ENCODE measurements around the gene ZNF394.
"Not testable (repeated sequence)": the region's sequence is repeated elsewhere in the genome, so short reads cannot be mapped to it uniquely, and the experiment has no call there.

Gene ZNF394

DNA sequence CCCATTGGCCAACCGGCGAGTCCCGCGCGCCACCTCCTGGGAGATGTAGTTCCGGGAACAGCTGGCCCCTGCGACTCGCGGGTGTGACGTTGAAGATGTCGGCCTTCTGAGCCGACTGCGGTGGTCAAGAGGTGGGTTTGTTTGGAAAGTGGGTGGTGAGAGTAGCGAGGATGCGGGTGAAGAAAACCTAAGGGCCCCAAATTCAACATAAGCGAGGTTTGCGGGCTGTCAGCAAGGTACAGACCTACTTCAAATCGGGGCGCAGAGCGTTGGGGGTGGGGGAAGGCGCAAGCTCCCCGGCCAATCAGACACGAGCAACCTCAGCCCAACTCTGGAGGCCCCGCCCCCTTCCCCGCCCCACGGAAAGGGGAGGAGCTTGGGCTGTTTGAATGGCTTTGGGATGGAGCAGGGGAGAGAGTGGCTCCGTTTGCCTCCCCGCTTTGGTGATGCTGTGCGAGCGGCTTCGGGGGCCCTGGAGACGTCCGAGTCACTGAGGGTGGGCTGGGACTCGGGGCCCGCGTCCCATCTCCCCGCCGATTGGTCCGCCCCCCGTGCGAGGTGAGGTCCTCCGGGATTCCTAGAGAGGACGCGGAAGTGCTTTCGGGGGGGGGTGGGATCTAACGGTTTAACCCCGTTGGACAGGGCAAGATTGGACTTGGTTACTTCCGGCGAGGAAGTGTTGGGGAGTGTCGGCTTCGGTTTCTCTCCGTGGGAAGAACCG is 4.7 kb upstream of the ZNF394 start, which contains the start of gene ZKSCAN5:
ZKSCAN5 (plus strand) TSS at position 60 of the 721 bp plus-strand sequence. CDS start 1,383 bp downstream, outside the sequence.
- Mint-ChIP-seq H3K4me3 (peak within 1 kb of the TSS; percentile 96), H3K27me3 (ENCODE audit: low read depth) (no peaks in the 10 kb centered on the region), H3K36me3 (ENCODE audit: low read depth) (peaks cover 22% of the 10 kb centered on the region), H3K27ac (peak within 1 kb of the TSS; percentile 96), H3K9me3 (peaks cover 3% of the 10 kb centered on the region), H3K4me1 (ENCODE audit: low read depth) (peaks cover 20% of the 10 kb centered on the region)

GRCh38 chr7:99504281-99504602 is 4.2 kb upstream of the ZNF394 start:
- H3K4me3 Mint-ChIP-seq = peak overlapping the region; percentile 96
- no peaks in the 10 kb centered on the region for H3K27me3 Mint-ChIP-seq (ENCODE audit: low read depth)
- peaks cover 26% of the 10 kb centered on the region for H3K36me3 Mint-ChIP-seq (ENCODE audit: low read depth)

GRCh38 chr7:99501236-99501635 is 1.2 kb upstream of the ZNF394 start:
- Mint-ChIP-seq H3K9me3 (peaks cover 10% of the 10 kb centered on the region), H3K4me3 (peak overlapping the region; percentile 96), H3K4me1 (ENCODE audit: low read depth) (peaks cover 23% of the 10 kb centered on the region), H3K36me3 (ENCODE audit: low read depth) (peaks cover 35% of the 10 kb centered on the region), H3K27ac (peak overlapping the region; percentile 68)
- not testable (repeated sequence) for H3K27me3 Mint-ChIP-seq (ENCODE audit: low read depth)

More at GRCh38 chr7:99504281-99504602, 4.2 kb upstream of the ZNF394 start:
- Mint-ChIP-seq H3K27ac (peak overlapping the region; percentile 96), H3K9me3 (peaks cover 3% of the 10 kb centered on the region), H3K4me1 (ENCODE audit: low read depth) (peaks cover 18% of the 10 kb centered on the region)

DNA sequence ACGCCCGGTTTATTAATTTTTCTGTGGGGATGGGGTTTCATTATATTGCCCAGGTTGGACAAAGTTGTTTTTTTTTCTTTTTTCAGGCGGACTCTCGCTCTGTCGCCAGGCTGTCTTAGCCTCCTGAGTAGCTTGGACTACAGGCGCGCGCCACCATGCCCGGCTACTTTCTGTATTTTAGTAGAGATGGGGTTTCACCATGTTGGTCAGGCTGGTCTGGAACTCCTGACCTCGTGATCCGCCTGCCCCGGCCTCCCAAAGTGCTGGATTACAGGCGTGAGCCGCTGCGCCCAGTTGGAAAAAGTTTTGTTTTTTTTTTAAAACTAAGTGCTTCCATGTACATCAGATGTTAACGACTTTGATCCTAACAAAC is 542 bp upstream of the ZNF394 start:
- peaks cover 39% of the 10 kb centered on the region for H3K36me3 Mint-ChIP-seq (ENCODE audit: low read depth)
- peak overlapping the region; percentile 96 for H3K4me3 Mint-ChIP-seq
- H3K27ac Mint-ChIP-seq = peak overlapping the region; percentile 97
- peaks cover 17% of the 10 kb centered on the region for H3K4me1 Mint-ChIP-seq (ENCODE audit: low read depth)
- H3K27me3 Mint-ChIP-seq (ENCODE audit: low read depth) = no peaks in the 10 kb centered on the region
- peaks cover 13% of the 10 kb centered on the region for H3K9me3 Mint-ChIP-seq

- peaks cover 51% of the 10 kb centered on the region for H3K36me3 Mint-ChIP-seq (ENCODE audit: low read depth)
- peak overlapping the region; percentile 96 for H3K4me3 Mint-ChIP-seq
- H3K4me1 Mint-ChIP-seq (ENCODE audit: low read depth) = peaks cover 17% of the 10 kb centered on the region
- H3K27me3 Mint-ChIP-seq (ENCODE audit: low read depth) = no peaks in the 10 kb centered on the region
- peak overlapping the region; percentile 97 for H3K27ac Mint-ChIP-seq
- peaks cover 14% of the 10 kb centered on the region for H3K9me3 Mint-ChIP-seq
Measured at GRCh38 chr7:99499371-99499720, 735 bp downstream of the ZNF394 start.

DNA sequence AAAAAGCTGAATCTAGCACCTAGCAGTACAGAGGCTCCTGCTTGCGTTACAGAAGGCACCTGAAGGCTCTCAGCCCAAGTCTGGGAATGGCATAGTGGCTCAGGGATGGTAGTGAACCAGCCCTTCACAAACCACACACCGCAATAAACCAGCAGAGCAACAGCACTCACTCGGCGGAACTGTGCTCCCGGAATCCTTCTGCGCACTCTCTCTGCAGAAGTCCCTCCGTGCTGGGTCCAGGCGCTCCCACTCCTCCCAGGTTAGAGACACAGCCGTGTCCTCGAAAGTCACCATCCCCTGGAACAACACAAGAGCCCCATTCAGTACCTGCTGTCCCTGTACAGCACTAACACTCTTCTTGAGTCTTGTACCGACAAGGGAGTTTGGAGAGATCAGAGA is 1.5 kb downstream of the ZNF394 start:
- H3K27ac Mint-ChIP-seq = peak overlapping the region; percentile 97
- H3K9me3 Mint-ChIP-seq = peaks cover 22% of the 10 kb centered on the region
- peaks cover 17% of the 10 kb centered on the region for H3K4me1 Mint-ChIP-seq (ENCODE audit: low read depth)
- no peaks in the 10 kb centered on the region for H3K27me3 Mint-ChIP-seq (ENCODE audit: low read depth)
- peaks cover 59% of the 10 kb centered on the region for H3K36me3 Mint-ChIP-seq (ENCODE audit: low read depth)
- peak overlapping the region; percentile 96 for H3K4me3 Mint-ChIP-seq

DNA sequence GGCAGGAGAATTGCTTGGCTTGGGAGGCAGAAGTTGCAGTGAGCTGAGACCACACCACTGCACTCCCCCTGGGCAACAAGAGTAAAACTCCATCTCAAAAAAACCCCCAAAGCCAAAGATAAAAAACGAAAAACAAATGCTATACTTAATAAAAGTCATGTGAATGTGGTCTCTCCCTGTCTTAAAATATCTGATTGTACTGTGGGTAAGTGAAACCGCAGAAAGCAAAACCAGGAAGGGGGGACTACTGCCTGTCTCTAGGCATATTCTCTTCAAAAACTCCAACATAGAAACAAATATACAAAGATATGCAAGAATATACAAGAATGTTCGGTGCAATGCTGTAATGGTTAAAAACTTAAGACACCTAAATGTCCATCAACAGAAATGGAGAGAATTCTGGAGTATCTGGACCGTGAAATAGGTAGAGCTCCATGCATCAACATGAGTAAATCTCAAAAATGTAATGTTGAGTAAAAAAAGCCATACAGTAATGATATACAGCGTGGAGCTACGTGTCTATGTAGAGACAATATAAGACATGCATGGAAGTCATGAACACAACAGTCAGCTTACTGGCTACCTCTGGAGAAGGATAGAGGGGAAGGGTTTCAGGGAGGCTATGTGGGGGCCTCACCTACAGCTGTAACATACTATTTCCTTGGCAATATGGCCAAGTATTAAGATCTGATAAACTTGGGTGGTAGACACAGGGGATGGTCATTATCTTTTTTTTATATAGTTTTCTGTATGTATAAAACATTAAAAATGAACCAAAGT is 2.1 kb downstream of the ZNF394 start:
- Mint-ChIP-seq H3K27ac (peak overlapping the region; percentile 76), H3K4me3 (peak overlapping the region; percentile 96), H3K4me1 (ENCODE audit: low read depth) (peaks cover 17% of the 10 kb centered on the region), H3K36me3 (ENCODE audit: low read depth) (peaks cover 65% of the 10 kb centered on the region), H3K9me3 (peaks cover 25% of the 10 kb centered on the region), H3K27me3 (ENCODE audit: low read depth) (no peaks in the 10 kb centered on the region)

- peaks cover 10% of the 10 kb centered on the region for H3K4me1 Mint-ChIP-seq (ENCODE audit: low read depth)
- no peaks in the 10 kb centered on the region for H3K27me3 Mint-ChIP-seq (ENCODE audit: low read depth)
- H3K27ac Mint-ChIP-seq = no peak overlapping the region
- no peak overlapping the region for H3K4me3 Mint-ChIP-seq
- H3K9me3 Mint-ChIP-seq = peaks cover 41% of the 10 kb centered on the region
- peaks cover 73% of the 10 kb centered on the region for H3K36me3 Mint-ChIP-seq (ENCODE audit: low read depth)
Measured at GRCh38 chr7:99493823-99494222, 6.3 kb downstream of the ZNF394 start.

- Mint-ChIP-seq H3K4me3 (no peak overlapping the region), H3K4me1 (ENCODE audit: low read depth) (no peaks in the 10 kb centered on the region), H3K27ac (no peak overlapping the region), H3K27me3 (ENCODE audit: low read depth) (no peaks in the 10 kb centered on the region), H3K36me3 (ENCODE audit: low read depth) (peaks cover 78% of the 10 kb centered on the region), H3K9me3 (peaks cover 35% of the 10 kb centered on the region)
Measured at GRCh38 chr7:99490878-99491277, 9.2 kb downstream of the ZNF394 start.

DNA sequence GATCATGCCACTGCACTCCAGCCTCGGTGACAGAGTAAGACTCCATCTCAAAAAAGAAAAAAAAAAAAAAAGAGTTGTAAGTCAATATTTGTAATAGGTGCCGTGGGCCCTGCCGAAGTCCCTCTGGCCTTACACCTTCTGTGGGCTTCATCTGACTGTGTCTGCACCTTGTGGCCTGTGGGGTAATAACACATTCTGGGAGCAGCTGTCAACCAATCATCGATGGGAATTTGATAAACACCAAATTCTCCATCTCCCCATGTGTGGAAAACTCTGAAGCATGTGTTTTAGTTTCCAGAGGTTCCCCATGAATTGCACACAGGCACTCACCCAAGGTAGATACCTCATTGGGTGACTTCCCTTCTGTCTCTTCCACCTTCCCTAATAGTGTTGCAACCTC is 10.8 kb downstream of the ZNF394 start:
- no peaks in the 10 kb centered on the region for H3K4me1 Mint-ChIP-seq (ENCODE audit: low read depth)
- H3K9me3 Mint-ChIP-seq = peaks cover 33% of the 10 kb centered on the region
- H3K36me3 Mint-ChIP-seq (ENCODE audit: low read depth) = peaks cover 74% of the 10 kb centered on the region
- H3K27ac Mint-ChIP-seq = no peak overlapping the region
- H3K27me3 Mint-ChIP-seq (ENCODE audit: low read depth) = no peaks in the 10 kb centered on the region
- H3K4me3 Mint-ChIP-seq = no peak overlapping the region

GRCh38 chr7:99485094-99485493 is 15.0 kb downstream of the ZNF394 start:
- H3K36me3 Mint-ChIP-seq (ENCODE audit: low read depth) = peaks cover 60% of the 10 kb centered on the region
- H3K9me3 Mint-ChIP-seq = peaks cover 10% of the 10 kb centered on the region

GRCh38 chr7:99478464-99479440 is 21.3 kb downstream of the ZNF394 start:
- Mint-ChIP-seq H3K36me3 (ENCODE audit: low read depth) (peaks cover 30% of the 10 kb centered on the region), H3K27me3 (ENCODE audit: low read depth) (no peaks in the 10 kb centered on the region), H3K4me1 (ENCODE audit: low read depth) (peaks cover 22% of the 10 kb centered on the region), H3K27ac (peak overlapping the region; percentile 63), H3K4me3 (peak overlapping the region; percentile 23), H3K9me3 (no peaks in the 10 kb centered on the region)

More at GRCh38 chr7:99485094-99485493, 15.0 kb downstream of the ZNF394 start:
- H3K4me3 Mint-ChIP-seq = no peak overlapping the region
- no peaks in the 10 kb centered on the region for H3K4me1 Mint-ChIP-seq (ENCODE audit: low read depth)
- no peaks in the 10 kb centered on the region for H3K27me3 Mint-ChIP-seq (ENCODE audit: low read depth)
- H3K27ac Mint-ChIP-seq = no peak overlapping the region

- Mint-ChIP-seq H3K27me3 (ENCODE audit: low read depth) (no peaks in the 10 kb centered on the region), H3K4me3 (no peak overlapping the region), H3K27ac (no peak overlapping the region), H3K9me3 (no peaks in the 10 kb centered on the region), H3K36me3 (ENCODE audit: low read depth) (peaks cover 23% of the 10 kb centered on the region), H3K4me1 (ENCODE audit: low read depth) (peaks cover 28% of the 10 kb centered on the region)
Measured at GRCh38 chr7:99476107-99476506, 24.0 kb downstream of the ZNF394 start.

GRCh38 chr7:99473315-99473596 is 26.8 kb downstream of the ZNF394 start:
- Mint-ChIP-seq H3K4me1 (ENCODE audit: low read depth) (peaks cover 29% of the 10 kb centered on the region), H3K36me3 (ENCODE audit: low read depth) (peaks cover 16% of the 10 kb centered on the region), H3K27me3 (ENCODE audit: low read depth) (peaks cover 3% of the 10 kb centered on the region), H3K27ac (peak overlapping the region; percentile 92), H3K4me3 (peak overlapping the region; percentile 96), H3K9me3 (no peaks in the 10 kb centered on the region)
